Thoracic aorta (tissue), 2 donors: ENCODE data around the gene SLC35F1. TPM values are rescaled to one million over a fixed set of nuclear protein-coding genes. Genes with fewer than 3 reads are reported as not detected.

Source experiments
- ATAC-seq: fragments of 150-250 bp; one replicate; pipeline ENCODE4 v1.8.0; 2017; ENCODE audit warnings: low read depth; ENCODE audit not compliant: insufficient number of reproducible peaks, low FRiP score
- DNase-seq: peaks from one replicate; pipeline ENCODE4 v3.0.0-alpha.2; 2020; ENCODE audit warnings: low spot score
- H3K27ac ChIP-seq, 2 donors: fragments of 200-600 bp; sonication (generic); 1 replicate in 1 of 2; 2 replicates in 1 of 2; pipeline ENCODE4 v1.5.1; 2016; ENCODE audit warnings: mild to moderate bottlenecking in 2 of 2, moderate library complexity in 2 of 2
- H3K27me3 ChIP-seq: fragments of 200-600 bp; sonication (generic); replicated peaks from 2 replicates; pipeline ENCODE4 v1.6.0; 2016; ENCODE audit warnings: mild to moderate bottlenecking; ENCODE audit not compliant: insufficient read depth
- H3K36me3 ChIP-seq: fragments of 200-600 bp; sonication (generic); one replicate; pipeline ENCODE4 v1.5.1; 2016
- H3K4me1 ChIP-seq, 2 donors: fragments of 200-600 bp; sonication (generic); 1 replicate in 1 of 2; 2 replicates in 1 of 2; pipeline versions ENCODE4 v1.5.1 to v1.6.0; 2016; ENCODE audit warnings: low read depth in 2 of 2, mild to moderate bottlenecking in 1 of 2; ENCODE audit not compliant: control insufficient read depth in 1 of 2
- H3K4me3 ChIP-seq: fragments of 200-600 bp; sonication (generic); 2 replicates; pipeline ENCODE4 v1.5.1; 2016; ENCODE audit warnings: mild to moderate bottlenecking
- H3K9me3 ChIP-seq: fragments of 200-600 bp; sonication (generic); 2 replicates; pipeline ENCODE4 v1.5.1; 2016
- CTCF ChIP-seq: fragments of 200-600 bp; sonication (generic); IDR thresholded peaks from one replicate; pipeline ENCODE4 v1.5.1; 2019; ENCODE audit warnings: antibody characterized with exemption
- total RNA-seq, 2 donors: library from RNA; depleted of rRNA; stranded (reverse); fragments of >200 nt; gene quantifications; one replicate each; pipeline versions ENCODE4 v1.1.0 to v1.2.3, GENCODE V29; 2016

The SLC35F1 gene
- total RNA-seq, 2 donors from 2014 or later = 0.81 to 3.0 TPM

GRCh38 chr6:117880824-117881223, 26.2 kb upstream of the SLC35F1 start:
- no peaks in the 10 kb centered on the region for H3K27me3 ChIP-seq
- TF ChIP-seq CTCF = no peak
- H3K27ac ChIP-seq = no peak overlapping the region
- H3K4me3 ChIP-seq = no peak overlapping the region
- ATAC-seq (no peak), DNase-seq (no peak)
- no peaks in the 10 kb centered on the region for H3K4me1 ChIP-seq
- no peaks in the 10 kb centered on the region for H3K9me3 ChIP-seq
- no peaks in the 10 kb centered on the region for H3K36me3 ChIP-seq

- Histone ChIP-seq H3K27ac (no peak overlapping the region), H3K36me3 (no peaks in the 10 kb centered on the region), H3K4me3 (no peak overlapping the region), H3K4me1 (no peaks in the 10 kb centered on the region), H3K9me3 (no peaks in the 10 kb centered on the region), H3K27me3 (no peaks in the 10 kb centered on the region)
- ATAC-seq (no peak), DNase-seq (no peak)
- no peak for TF ChIP-seq CTCF
Observed at GRCh38 chr6:117890172-117890571, 16.9 kb upstream of the SLC35F1 start.

GRCh38 chr6:117906507-117906957, 532 bp upstream of the SLC35F1 start:
- no peaks in the 10 kb centered on the region for H3K9me3 ChIP-seq
- TF ChIP-seq CTCF = no peak
- H3K4me3 ChIP-seq = peak overlapping the region; percentile 70
- no peak for DNase-seq
- no peak for ATAC-seq
- H3K27ac ChIP-seq = no peak overlapping the region
- no peaks in the 10 kb centered on the region for H3K27me3 ChIP-seq
- H3K4me1 ChIP-seq = peaks cover 7 to 19% of the 10 kb centered on the region in 2 donors
- no peaks in the 10 kb centered on the region for H3K36me3 ChIP-seq

- H3K4me1 ChIP-seq = peaks cover 7 to 19% of the 10 kb centered on the region in 2 donors
- no peaks in the 10 kb centered on the region for H3K36me3 ChIP-seq
- no peak for TF ChIP-seq CTCF
- no peak for ATAC-seq
- H3K4me3 ChIP-seq = peak overlapping the region; percentile 70
- no peak overlapping the region for H3K27ac ChIP-seq
- H3K9me3 ChIP-seq = no peaks in the 10 kb centered on the region
- H3K27me3 ChIP-seq = no peaks in the 10 kb centered on the region
- no peak for DNase-seq
Observed at GRCh38 chr6:117907601-117908245, 659 bp downstream of the SLC35F1 start.

GRCh38 chr6:117908246-117909068, 1.4 kb downstream of the SLC35F1 start:
- Histone ChIP-seq H3K36me3 (no peaks in the 10 kb centered on the region), H3K4me1 (peaks cover 7 to 19% of the 10 kb centered on the region in 2 donors), H3K4me3 (peak overlapping the region; percentile 70), H3K27ac (no peak overlapping the region), H3K9me3 (no peaks in the 10 kb centered on the region), H3K27me3 (no peaks in the 10 kb centered on the region)
- ATAC-seq (no peak), DNase-seq (no peak)
- no peak for TF ChIP-seq CTCF
